GM06990 (cell line): ENCODE results near the gene PCNX4.

Source experiments
- DNase-seq: peaks from one replicate; pipeline ENCODE4 v3.0.0-alpha.2; 2011; ENCODE audit not compliant: insufficient read length; ENCODE audit errors: extremely low read depth
- H3K27me3 ChIP-seq: replicated peaks from 2 replicates; pipeline ENCODE4 v1.6.0; 2011; ENCODE audit warnings: low read length; ENCODE audit not compliant: control insufficient read depth, insufficient read depth
- H3K36me3 ChIP-seq: 2 replicates; pipeline ENCODE4 v1.5.1; 2011; ENCODE audit warnings: low read length; ENCODE audit not compliant: control insufficient read depth, insufficient read depth
- H3K4me3 ChIP-seq: replicated peaks from 2 replicates; pipeline ENCODE4 v1.5.1; 2011; ENCODE audit warnings: low read depth, mild to moderate bottlenecking, control low read depth, low read length
- TF ChIP-seq, protein P1 (sequence below): IDR thresholded peaks from 2 replicates; pipeline ENCODE4 v1.5.1; 2011; ENCODE audit warnings: low read length, control low read depth, mild to moderate bottlenecking, inconsistent platforms; ENCODE audit not compliant: insufficient read depth, poor library complexity, severe bottlenecking

PCNX4 gene

DNA sequence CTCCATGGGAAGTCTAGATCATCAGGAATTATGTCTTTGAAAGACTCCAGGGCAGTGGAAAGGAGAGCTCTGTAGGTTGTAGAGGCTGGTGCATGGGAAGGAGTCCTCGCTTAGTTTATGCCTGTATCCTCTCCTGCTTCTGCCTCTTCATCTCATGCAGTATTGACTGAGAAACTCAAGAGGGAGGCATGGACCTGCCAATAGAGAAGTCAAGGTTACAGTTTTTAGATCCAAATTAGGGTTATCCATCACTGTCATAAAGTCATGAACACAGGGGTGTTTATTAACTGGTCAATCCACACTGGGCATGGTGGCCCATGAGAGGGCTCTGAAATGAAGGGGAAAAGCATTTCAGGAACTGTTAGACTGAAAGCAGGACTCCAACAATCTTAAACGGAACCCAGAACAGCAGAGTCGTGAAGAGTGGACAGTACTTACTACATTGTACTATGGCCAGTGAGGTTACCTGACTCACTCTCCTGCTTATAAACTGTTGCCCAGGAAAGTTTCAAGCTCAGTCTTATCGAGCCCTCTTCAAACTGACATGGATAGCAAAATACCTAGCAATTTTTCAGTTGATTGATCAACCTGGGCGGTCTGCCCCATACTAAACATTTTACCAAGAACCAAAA is 103.6 kb downstream of the PCNX4 start:
- TF ChIP-seq, protein P1, sequence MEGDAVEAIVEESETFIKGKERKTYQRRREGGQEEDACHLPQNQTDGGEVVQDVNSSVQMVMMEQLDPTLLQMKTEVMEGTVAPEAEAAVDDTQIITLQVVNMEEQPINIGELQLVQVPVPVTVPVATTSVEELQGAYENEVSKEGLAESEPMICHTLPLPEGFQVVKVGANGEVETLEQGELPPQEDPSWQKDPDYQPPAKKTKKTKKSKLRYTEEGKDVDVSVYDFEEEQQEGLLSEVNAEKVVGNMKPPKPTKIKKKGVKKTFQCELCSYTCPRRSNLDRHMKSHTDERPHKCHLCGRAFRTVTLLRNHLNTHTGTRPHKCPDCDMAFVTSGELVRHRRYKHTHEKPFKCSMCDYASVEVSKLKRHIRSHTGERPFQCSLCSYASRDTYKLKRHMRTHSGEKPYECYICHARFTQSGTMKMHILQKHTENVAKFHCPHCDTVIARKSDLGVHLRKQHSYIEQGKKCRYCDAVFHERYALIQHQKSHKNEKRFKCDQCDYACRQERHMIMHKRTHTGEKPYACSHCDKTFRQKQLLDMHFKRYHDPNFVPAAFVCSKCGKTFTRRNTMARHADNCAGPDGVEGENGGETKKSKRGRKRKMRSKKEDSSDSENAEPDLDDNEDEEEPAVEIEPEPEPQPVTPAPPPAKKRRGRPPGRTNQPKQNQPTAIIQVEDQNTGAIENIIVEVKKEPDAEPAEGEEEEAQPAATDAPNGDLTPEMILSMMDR: peak; percentile 55
- Histone ChIP-seq H3K4me3 (no peak overlapping the region), H3K36me3 (no peaks in the 10 kb centered on the region), H3K27me3 (no peaks in the 10 kb centered on the region)
- DNase-seq: no peak

DNA sequence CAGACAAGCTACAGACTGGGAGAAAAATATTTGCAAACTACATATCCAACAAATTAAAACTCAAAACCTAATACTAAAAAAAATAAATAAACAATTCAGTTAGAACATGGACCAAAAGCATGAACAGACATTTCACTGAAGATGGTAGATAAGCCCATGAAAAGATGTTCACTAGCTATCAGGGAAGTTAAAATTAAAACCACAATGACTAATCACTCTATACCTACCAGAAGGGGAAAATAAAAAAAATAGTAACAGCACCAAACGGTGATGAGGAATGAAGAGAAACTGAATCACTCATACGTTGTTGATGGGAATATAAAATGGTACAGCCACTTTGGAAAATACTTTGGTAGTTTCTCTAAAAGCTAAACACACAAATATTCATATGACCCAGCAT is 104.6 kb downstream of the PCNX4 start:
- DNase-seq: no peak
- TF ChIP-seq, protein P1: no peak
- H3K4me3 ChIP-seq: no peak overlapping the region
- H3K36me3 ChIP-seq: no peaks in the 10 kb centered on the region
- H3K27me3 ChIP-seq: no peaks in the 10 kb centered on the region

DNA sequence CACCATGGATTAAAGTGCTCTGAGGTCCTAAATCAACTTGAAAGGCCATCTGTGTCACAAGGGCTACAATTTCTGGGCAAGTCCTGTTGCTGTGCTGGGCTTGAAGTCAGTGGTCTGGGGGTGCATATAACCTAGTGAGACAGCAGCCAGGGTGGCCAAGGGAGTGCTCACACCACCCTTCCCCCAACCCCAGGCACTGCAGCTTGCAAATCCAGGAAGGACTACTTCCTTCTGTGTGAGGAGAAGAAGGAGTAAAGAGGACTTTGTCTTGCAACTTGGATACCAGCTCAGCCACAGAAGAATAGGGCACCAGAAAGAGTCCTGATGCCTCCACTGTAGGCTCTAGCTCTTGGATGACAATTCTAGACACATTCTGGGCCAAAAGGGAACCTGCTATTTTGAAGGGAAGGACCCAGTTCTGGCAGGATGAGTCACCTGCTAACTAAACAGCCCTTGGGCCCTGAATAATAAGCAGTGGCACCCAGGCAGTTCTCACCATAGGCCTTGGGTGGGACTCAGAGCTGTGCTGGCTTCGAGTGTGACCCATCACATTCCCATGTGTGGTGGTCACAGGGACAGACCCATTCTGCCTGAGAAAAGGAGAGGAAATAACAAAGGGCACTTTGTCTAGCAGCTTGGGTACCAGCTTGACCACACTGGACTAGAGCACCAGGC is 106.0 kb downstream of the PCNX4 start:
- no peak overlapping the region for H3K4me3 ChIP-seq
- DNase-seq: no peak
- TF ChIP-seq, protein P1: no peak

DNA sequence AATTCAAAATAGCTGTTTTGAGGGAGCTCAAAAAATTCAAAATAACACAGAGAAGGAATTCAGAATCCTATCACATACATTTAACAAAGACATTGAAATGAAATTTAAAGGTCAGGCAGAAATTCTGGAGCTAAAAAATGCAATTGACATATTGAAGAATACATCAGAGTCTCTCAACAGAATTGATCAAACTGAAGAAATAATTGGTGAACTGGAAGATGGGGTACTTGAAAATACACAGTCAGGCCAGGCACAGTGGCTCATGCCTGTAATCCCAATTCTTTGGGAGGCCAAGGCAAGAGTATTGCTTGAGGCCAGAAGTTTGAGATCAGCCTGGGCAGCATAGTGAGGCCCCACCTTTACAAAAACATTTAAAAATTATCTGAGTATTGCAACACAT is 107.6 kb downstream of the PCNX4 start:
- H3K27me3 ChIP-seq: no peaks in the 10 kb centered on the region
- DNase-seq: no peak
- H3K4me3 ChIP-seq: no peak overlapping the region
- no peaks in the 10 kb centered on the region for H3K36me3 ChIP-seq
- TF ChIP-seq, protein P1: no peak

More for the DNA sequence above, 106.0 kb downstream of the PCNX4 start:
- no peaks in the 10 kb centered on the region for H3K27me3 ChIP-seq
- no peaks in the 10 kb centered on the region for H3K36me3 ChIP-seq

DNA sequence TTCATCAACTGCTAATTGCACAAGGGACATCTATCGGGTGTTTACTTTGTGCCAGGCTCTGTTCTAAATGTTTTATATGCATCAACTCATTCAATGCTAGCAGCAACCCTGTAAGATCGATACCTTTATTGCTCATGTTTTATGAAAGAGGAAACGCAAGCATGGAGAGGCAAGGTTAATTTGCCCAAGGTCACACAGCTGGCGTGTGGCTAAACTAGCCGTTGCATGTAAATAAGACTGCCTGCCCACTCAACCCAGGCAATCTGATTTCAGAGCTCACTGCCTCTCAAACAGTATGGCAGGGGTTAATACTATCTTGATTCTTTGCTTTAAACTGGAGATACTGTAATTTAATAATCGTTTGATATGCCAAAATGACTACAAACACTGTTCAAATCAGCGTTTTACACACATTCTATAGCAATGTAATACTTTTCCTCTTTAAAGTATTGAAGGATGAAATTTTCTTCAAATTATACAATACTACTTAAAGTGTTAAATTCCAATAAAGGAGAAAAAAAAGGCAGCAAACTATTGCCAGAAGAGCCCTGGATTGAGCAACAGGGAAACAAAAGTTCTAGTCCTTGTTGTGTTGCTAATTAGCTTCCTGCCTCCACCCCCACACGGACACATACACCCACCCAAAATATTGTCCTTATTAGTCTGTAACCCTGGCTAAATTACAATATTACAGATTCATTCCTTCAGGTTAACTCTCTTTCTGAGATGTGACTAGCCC is 112.5 kb downstream of the PCNX4 start:
- peak; percentile 69 for DNase-seq
- TF ChIP-seq, protein P1: no peak

More for the DNA sequence above, 112.5 kb downstream of the PCNX4 start:
- H3K36me3 ChIP-seq: no peaks in the 10 kb centered on the region
- H3K27me3 ChIP-seq: no peaks in the 10 kb centered on the region
- H3K4me3 ChIP-seq: peak overlapping the region; percentile 9
